ENCODE results near the gene OPA3.
A peak's percentile ranks its signal among the peaks of the same experiment; 100 is the strongest.

The OPA3 gene

GRCh38 chr19:45597425-45598111 is 13.0 kb upstream of the OPA3 start:
- no peak for DNase-seq

DNA sequence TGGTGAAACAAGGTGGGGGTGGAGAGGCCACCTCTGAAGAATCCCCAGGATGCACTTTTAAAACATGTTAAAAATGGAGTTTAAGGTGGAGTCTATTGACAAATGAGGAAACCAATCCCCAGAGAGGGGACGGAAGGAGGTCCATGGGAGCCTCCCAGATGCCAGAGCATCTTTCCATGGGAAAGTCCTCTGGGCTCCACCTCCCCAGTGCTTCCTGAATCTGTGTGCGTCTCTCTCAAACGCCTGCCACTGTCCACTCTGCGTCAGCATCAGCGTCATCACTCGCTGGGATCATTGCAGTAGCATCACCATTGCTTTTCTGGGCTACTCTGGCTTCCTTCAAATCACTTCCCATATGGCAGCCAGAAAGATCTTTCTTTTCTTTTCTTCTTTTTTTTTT is 11.2 kb upstream of the OPA3 start:
- DNase-seq, result no peak

DNA sequence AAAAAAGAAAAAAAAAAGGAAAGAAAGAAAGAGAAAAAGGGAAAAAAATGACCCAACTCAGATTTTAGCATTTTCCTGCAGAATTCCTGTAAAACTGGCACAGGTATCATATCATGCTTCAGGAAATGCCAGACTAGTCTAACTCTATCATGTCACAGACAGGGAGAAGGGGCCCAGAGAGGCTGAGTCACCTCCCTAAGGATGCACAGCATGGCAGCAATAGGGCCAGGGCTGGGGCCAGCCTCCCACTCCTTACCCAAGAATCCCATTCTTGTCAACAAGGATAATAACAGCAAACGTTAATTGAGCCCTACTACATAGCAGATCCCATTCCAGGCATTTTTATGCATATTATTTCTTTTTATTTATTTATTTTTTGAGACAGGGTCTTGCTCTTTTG is 8.9 kb upstream of the OPA3 start:
- no peak for DNase-seq

DNA sequence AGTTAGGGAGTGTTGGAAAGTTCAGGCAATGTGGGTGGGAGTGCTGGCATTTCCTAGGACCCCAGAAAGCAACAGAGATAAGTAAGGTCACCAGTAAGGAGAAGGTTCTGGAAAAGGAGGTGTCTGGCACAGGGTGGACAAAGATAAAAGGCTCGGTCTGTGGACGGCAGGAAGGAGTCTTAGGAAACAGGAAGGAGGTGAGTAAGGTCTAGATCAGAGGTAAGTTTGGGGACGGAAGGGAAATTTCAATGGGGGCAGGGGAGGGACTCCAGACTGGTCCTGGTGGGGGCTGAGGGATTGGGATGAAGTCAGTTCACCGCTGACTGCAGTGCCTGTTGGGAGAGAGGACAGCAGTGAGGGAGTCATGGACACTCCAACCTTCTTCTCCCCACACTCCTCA is 7.8 kb upstream of the OPA3 start:
- no peak for DNase-seq

GRCh38 chr19:45591638-45592005 is 7.0 kb upstream of the OPA3 start:
- no peak for DNase-seq

- DNase-seq, result no peak
These were observed 6.5 kb upstream of the OPA3 start for GRCh38 chr19:45591004-45591637.

DNA sequence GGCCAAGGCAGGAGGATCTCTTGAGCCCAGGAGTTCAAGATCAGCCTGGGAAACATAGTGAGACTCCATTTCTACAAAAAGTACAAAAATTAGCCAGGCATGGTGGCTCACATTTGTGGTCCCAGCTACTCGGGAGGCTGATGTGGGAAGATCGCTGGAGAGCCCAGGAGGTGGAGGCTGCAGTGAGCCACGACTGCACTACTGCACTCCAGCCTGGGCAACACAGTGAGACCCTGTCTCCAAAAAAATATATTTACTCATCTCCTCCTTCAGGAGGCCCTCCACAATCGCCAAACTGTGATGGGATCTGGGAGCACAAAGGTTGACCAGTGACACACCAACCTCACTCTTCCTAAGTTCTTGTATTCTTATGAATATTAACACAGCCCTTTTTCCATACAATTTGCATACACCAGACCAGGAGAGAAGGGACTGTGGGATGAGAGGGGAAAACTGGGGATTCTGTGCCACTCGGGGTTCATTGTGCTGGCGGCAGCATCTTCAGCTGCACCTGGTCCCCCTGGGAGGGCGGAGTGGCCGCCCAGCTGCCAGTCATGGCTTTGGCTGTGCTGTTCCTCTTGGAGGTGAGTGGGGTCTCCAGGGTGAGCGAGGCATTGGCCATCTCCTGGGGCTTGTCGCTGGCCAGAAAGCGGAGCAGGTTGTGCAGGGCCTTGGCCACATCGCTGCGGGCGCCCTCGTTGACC is 5.8 kb upstream of the OPA3 start:
- no peak for DNase-seq

GRCh38 chr19:45589768-45590167 is 5.2 kb upstream of the OPA3 start:
- DNase-seq, result no peak

GRCh38 chr19:45587873-45588272 is 3.3 kb upstream of the OPA3 start:
- no peak for DNase-seq

DNA sequence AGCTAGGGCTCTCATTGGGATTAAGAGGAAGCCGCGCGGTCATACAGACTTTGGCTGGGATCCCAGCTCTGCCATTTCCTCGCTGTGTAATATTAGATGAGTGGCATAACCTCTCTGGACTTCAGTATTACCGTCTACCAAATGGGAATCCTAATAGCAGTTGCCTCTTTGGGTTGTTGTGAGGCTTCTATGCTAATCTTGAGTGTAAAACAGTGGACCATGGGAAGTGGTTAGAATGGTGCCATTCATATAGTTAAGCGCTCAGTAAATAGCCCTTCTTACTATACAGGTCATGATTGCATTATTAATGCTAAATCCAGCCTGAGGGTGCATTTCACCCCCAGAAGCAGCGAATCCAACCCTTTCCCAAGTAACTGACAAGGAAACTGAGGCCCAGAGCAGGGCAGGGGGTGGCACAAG is 566 bp upstream of the OPA3 start:
- DNase-seq, result no peak

GRCh38 chr19:45581576-45581975 is 3.0 kb downstream of the OPA3 start:
- no peak for DNase-seq

- no peak for DNase-seq
These were observed 5.7 kb downstream of the OPA3 start for GRCh38 chr19:45578861-45579260.

DNA sequence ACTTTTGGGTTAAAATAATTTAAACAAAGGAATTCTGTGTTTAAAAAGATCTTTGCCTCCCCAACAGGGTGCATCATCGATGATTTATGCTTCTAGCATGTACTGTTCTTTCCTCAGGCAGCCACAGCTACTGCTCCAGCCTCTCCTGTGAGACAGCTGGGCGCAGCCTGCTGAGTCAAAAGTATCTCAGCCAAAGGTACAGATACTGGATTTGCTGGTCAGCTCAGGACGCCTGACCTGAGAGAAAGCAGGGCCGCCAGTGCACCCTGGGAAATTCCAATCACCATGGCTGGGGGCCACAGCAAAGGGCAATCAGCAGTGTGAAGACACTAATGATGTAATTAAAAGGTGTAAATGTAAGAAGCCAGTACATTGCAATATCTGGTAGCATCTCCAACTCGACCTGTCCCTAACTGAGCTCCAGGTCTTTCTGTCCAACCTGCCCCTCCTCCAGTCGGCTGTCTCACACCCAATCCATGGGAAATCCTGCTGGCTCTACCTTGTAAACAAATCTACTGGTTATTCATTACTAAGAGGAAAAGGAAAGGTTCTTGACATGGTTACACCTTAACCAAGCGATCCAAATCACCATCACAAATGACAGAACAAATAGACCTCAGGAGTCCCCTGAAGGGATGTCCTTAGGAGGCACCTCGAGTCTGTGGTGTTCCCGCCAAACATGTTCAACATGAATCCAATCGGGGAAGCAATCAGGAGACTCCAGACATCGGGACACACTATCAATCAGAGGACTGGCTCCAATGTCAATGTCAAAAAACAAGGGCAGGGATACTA is 7.3 kb downstream of the OPA3 start:
- no peak for DNase-seq

GRCh38 chr19:45576682-45577081 is 7.9 kb downstream of the OPA3 start:
- DNase-seq, result no peak

DNA sequence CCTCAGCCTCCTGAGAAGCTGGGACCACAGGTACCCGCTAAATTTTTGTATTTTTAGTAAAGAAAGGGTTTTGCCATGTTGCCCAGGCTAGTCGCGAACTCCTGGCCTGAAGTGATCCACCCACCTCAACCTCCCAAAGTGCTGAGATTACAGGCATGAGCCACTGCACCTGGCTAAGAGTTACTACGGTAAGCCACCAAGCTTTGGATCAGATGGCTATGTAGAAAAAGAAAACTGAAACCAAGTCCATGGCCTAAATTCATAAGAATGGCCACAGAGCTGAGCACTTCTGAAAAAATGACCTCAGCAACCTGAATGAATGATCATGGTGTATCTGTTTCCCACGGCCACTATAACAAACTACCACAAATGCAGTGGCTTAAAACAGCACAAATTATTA is 9.4 kb downstream of the OPA3 start:
- no peak for DNase-seq

DNA sequence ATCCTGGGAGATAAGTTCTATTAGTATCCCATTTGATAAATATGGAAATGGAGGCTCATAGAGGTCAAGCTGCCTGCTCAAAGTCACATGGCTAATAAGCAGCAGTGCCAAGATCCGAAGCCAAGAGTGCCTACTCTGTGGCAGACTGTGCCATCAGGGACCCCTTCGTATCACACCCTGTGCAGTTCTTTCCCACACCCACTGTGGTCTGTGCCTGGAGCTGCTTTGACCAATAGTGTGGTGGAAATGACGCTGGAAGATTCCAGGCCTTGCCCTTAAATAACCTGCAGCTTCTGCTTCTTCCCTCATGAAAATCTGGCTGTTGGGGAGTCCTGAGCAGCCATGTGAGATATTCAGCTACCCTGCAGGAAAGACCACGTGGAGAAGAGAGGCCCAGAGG is 10.1 kb downstream of the OPA3 start:
- DNase-seq, result no peak

- DNase-seq, result no peak
These were observed 13.0 kb downstream of the OPA3 start for GRCh38 chr19:45571457-45572220.

DNA sequence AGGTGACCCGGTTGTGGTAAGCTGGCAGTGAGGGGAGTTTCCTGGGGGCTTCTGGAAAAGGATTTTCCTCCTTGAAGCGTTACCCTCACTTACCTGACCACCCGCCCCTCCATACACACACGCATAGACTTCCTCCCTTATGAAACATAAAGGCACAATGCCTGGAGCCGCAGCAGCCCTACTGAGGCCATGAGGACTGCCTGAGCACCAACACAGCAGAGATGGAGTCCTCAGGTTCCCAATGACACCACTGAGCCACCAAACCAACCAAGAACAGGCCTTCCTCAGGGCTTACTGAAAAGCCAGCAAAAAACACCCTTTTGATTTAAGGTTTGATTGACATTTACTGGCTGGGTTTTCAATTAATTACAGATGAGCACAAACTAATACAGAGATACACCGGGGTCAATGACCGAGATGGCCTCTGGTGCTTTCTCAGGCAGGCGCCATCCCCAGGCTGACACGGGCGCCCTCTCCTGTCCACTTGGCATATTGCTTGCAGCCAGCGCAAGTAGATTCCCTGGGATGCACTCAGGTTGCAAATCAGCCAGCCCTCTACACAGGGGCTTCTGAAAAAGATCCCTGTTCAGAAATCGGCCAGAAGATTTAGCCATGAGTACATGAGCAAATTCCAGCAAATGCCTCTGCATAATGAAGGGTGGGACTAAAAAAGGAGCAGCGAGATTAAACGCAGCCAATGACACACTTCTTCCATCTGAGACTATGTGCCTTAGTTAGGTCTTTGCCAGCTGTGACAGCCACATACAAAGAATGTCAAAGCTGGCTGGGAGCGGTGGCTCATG is 14.8 kb downstream of the OPA3 start:
- peak; percentile 3 for DNase-seq

DNA sequence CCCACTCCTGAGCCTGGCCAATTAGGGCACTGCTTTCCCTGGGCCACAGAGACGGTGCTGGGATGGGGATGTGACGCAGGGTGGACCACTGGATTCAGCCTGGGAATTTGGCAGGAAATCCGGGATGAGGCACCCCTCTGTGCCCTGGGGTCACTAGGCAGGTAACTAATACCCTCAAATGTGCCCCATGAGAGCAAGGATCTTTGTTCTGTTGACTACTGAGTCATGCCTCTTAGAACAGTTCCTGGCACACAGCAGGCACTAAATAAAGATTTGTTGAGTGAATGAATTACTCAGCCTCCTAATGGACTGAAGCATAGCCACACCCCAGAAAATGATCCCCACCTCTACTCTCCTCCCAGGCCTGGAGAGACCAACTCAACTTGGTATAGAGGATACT is 15.9 kb downstream of the OPA3 start:
- no peak for DNase-seq

- DNase-seq, result no peak
These were observed 17.0 kb downstream of the OPA3 start for GRCh38 chr19:45567609-45568008.

DNA sequence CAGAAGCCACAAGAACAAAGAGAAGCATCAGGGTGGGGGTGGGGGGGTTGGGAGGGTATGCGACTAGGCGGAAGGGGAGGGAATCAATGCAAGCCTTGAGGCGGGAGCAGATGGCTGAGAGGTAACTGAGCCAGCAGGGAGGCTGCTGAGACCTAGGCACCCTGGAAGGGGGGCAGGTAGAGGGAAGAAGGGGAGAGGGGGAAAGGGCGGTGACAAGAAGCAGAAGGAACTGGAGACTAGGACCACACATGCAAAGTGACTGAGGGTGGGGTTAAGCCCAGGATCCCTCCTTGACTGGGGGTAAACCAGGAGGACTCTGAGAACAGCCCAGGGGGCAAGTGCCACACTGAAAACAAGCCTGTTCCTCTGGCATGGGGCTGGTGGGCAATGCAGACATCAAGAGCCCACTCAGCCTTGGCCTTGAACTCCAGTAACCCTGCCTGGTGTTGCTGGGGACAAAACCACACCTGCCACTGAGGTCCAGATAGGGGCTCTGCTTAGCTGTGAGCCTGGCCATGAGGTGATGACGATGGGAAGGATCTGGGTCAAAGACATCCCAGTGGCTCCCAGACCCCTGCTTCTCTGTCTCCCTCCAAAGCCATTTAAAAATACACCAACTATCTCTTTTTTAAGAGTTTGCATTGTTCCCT is 20.3 kb downstream of the OPA3 start:
- DNase-seq, result no peak

Data from NCI-H2029 treated with DMSO at 0.1 percent for 48 hours (cell line).